H1 (cell line): ENCODE results near the gene SORCS3. TPM values are rescaled to one million over a fixed set of nuclear protein-coding genes. Genes with fewer than 3 reads are reported as not detected.

Experiments used
- CTCF ChIA-PET: fragments of 300-600 bp; sonication (Branson Sonifier 250); formaldehyde crosslinking; loops from one replicate; lab custom pipeline; 2021; ENCODE audit not compliant: partially characterized antibody; lab: Charles Lee
- POLR2A ChIA-PET: fragments of 300-600 bp; sonication (Branson Sonifier 250); formaldehyde crosslinking; loops from one replicate; lab custom pipeline; 2021; ENCODE audit warnings: inconsistent platforms; ENCODE audit not compliant: partially characterized antibody; lab: Charles Lee
- DNase-seq, 2 experiments: peaks; one replicate each; pipeline versions ENCODE4 v3.0.0 to v3.0.0-alpha.2; 2010 to 2022; ENCODE audit warnings: low spot score in 2 of 2, low read depth in 1 of 2, mixed read lengths in 1 of 2
- FAIRE-seq: peaks from 2 replicates; lab custom pipeline; 2011; peaks lifted over from hg19 to GRCh38; lab: Jason Lieb, UNC
- H2AFZ ChIP-seq: 2 replicates; pipeline ENCODE4 v1.8.1; 2012; ENCODE audit warnings: low read length, inconsistent platforms
- H2AK5ac ChIP-seq: 2 replicates; pipeline ENCODE4 v1.6.1; 2013; ENCODE audit warnings: low read depth, low read length
- H2BK120ac ChIP-seq: replicated peaks from 2 replicates; pipeline ENCODE3; 2013; ENCODE audit warnings: low read depth, low read length, inconsistent platforms
- H2BK12ac ChIP-seq: 2 replicates; pipeline ENCODE4 v1.6.1; 2013; ENCODE audit warnings: low read depth, low read length
- H2BK15ac ChIP-seq: 2 replicates; pipeline ENCODE4 v1.6.1; 2013; ENCODE audit warnings: low read length
- H2BK20ac ChIP-seq: 2 replicates; pipeline ENCODE4 v1.6.1; 2013; ENCODE audit warnings: low read length
- H2BK5ac ChIP-seq: 2 replicates; pipeline ENCODE4 v1.6.1; 2013; ENCODE audit warnings: low read depth, low read length
- H3K14ac ChIP-seq: 2 replicates; pipeline ENCODE4 v1.6.1; 2013; ENCODE audit warnings: inconsistent platforms; ENCODE audit not compliant: insufficient read length
- H3K18ac ChIP-seq: 2 replicates; pipeline ENCODE4 v1.6.1; 2013; ENCODE audit warnings: low read length; ENCODE audit errors: extremely low read depth
- H3K23ac ChIP-seq: 2 replicates; pipeline ENCODE4 v1.6.1; 2013; ENCODE audit warnings: inconsistent platforms; ENCODE audit not compliant: insufficient read length
- H3K23me2 ChIP-seq: 2 replicates; pipeline ENCODE4 v1.6.1; 2013; ENCODE audit warnings: low read depth, low read length
- H3K27ac ChIP-seq: 2 replicates; pipeline ENCODE4 v1.6.1; 2011; ENCODE audit warnings: low read depth, low read length, inconsistent platforms
- H3K27me3 ChIP-seq, 4 experiments: replicated peaks in 1 of 4; 1 replicate in 1 of 4; 2 replicates in 3 of 4; pipeline versions ENCODE4 v1.6.1 to v1.8.1; 2011 to 2013; ENCODE audit warnings: low read length in 3 of 4, mild to moderate bottlenecking in 3 of 4, inconsistent platforms in 2 of 4, mixed read lengths in 2 of 4, moderate library complexity in 1 of 4; ENCODE audit not compliant: control insufficient read depth in 3 of 4, insufficient read depth in 3 of 4; ENCODE audit errors: extremely low read depth in 1 of 4
- H3K36me3 ChIP-seq, 4 experiments: 2 replicates each; pipeline versions ENCODE4 v1.6.1 to v1.8.1; 2011 to 2013; ENCODE audit warnings: mild to moderate bottlenecking in 4 of 4, low read length in 3 of 4, moderate library complexity in 2 of 4, control low read depth in 1 of 4, inconsistent platforms in 1 of 4; ENCODE audit not compliant: insufficient read depth in 4 of 4, control insufficient read depth in 2 of 4
- H3K4ac ChIP-seq: replicated peaks from 2 replicates; pipeline ENCODE3; 2013; ENCODE audit warnings: low read length, low read depth, mixed read lengths, inconsistent platforms; ENCODE audit not compliant: insufficient read length
- H3K4me1 ChIP-seq, 4 experiments: replicated peaks in 1 of 4; 1 replicate in 1 of 4; 2 replicates in 3 of 4; pipeline versions ENCODE4 v1.6.1 to v1.8.1; 2011 to 2013; ENCODE audit warnings: low read length in 3 of 4, inconsistent platforms in 2 of 4, mixed read lengths in 1 of 4; ENCODE audit not compliant: insufficient read depth in 4 of 4, control insufficient read depth in 3 of 4
- H3K4me2 ChIP-seq, 2 experiments: 2 replicates each; pipeline versions ENCODE4 v1.6.1 to v1.8.1; 2011 to 2013; ENCODE audit warnings: low read depth in 2 of 2, low read length in 2 of 2, control low read depth in 1 of 2, inconsistent platforms in 1 of 2, mild to moderate bottlenecking in 1 of 2; ENCODE audit not compliant: insufficient read depth in 1 of 2
- H3K4me3 ChIP-seq, 4 experiments: fragments of 200-600, 300-600 bp in 1 of 4; sonication (generic), shearing (Covaris generic), sonication (Bioruptor Twin) in 1 of 4; 2 replicates each; pipeline versions ENCODE4 v1.5.1 to v1.8.1; 2011 to 2016; ENCODE audit warnings: low read length in 4 of 4, low read depth in 3 of 4, control low read depth in 2 of 4, inconsistent platforms in 2 of 4, mild to moderate bottlenecking in 2 of 4, mixed read lengths in 1 of 4, moderate library complexity in 1 of 4; ENCODE audit not compliant: insufficient read depth in 2 of 4; ENCODE audit errors: extremely low read depth in 1 of 4
- H3K56ac ChIP-seq: replicated peaks from 2 replicates; pipeline ENCODE3; 2013; ENCODE audit warnings: low read depth, mild to moderate bottlenecking, mixed read lengths, low read length, inconsistent platforms; ENCODE audit not compliant: insufficient read length
- H3K79me1 ChIP-seq: 2 replicates; pipeline ENCODE4 v1.6.1; 2013; ENCODE audit warnings: low read depth, low read length, control low read depth
- H3K79me2 ChIP-seq, 2 experiments: 2 replicates each; pipeline versions ENCODE4 v1.6.1 to v1.8.1; 2012 to 2013; ENCODE audit warnings: low read length in 2 of 2, mild to moderate bottlenecking in 2 of 2, inconsistent platforms in 1 of 2; ENCODE audit not compliant: insufficient read depth in 2 of 2, control insufficient read depth in 1 of 2
- H3K9ac ChIP-seq, 4 experiments: replicated peaks in 1 of 4; 1 replicate in 1 of 4; 2 replicates in 3 of 4; pipeline versions ENCODE4 v1.6.1 to v1.8.1; 2011 to 2013; ENCODE audit warnings: low read depth in 3 of 4, low read length in 3 of 4, control low read depth in 2 of 4, mild to moderate bottlenecking in 2 of 4, moderate library complexity in 2 of 4, inconsistent platforms in 1 of 4; ENCODE audit errors: extremely low read depth in 1 of 4
- H3K9me3 ChIP-seq, 2 experiments: 2 replicates each; pipeline versions ENCODE4 v1.6.1 to v1.8.1; 2012 to 2013; ENCODE audit warnings: mild to moderate bottlenecking in 2 of 2, moderate library complexity in 2 of 2, control low read depth in 1 of 2, inconsistent platforms in 1 of 2, low read depth in 1 of 2, low read length in 1 of 2, mixed read lengths in 1 of 2; ENCODE audit not compliant: insufficient read depth in 2 of 2
- H4K20me1 ChIP-seq, 2 experiments: replicated peaks in 1 of 2; 2 replicates each; pipeline versions ENCODE3 to v1.8.1; 2011 to 2013; ENCODE audit warnings: inconsistent platforms in 2 of 2, low read length in 2 of 2, mild to moderate bottlenecking in 1 of 2; ENCODE audit not compliant: insufficient read depth in 2 of 2, control insufficient read depth in 1 of 2
- H4K5ac ChIP-seq: 2 replicates; pipeline ENCODE4 v1.6.1; 2013; ENCODE audit warnings: low read length, low read depth, mixed read lengths, inconsistent platforms; ENCODE audit not compliant: insufficient read length
- H4K8ac ChIP-seq: 2 replicates; pipeline ENCODE4 v1.8.0; 2013; ENCODE audit warnings: mild to moderate bottlenecking, moderate library complexity, low read length, inconsistent platforms; ENCODE audit not compliant: insufficient read depth; ENCODE audit errors: extremely low read depth
- H4K91ac ChIP-seq: replicated peaks from 2 replicates; pipeline ENCODE3; 2013; ENCODE audit warnings: low read length, mixed read lengths, inconsistent platforms; ENCODE audit not compliant: insufficient read length
- BRCA1 ChIP-seq: IDR thresholded peaks from 2 replicates; pipeline ENCODE4 v1.6.1; 2012; ENCODE audit warnings: low read depth, low read length, improper control_type of control experiment
- KDM4A ChIP-seq: IDR thresholded peaks from one replicate; pipeline ENCODE4 v1.7.1; 2012; ENCODE audit warnings: low read depth, mild to moderate bottlenecking, moderate library complexity, low read length, inconsistent platforms; ENCODE audit not compliant: severe bottlenecking
- MAFK ChIP-seq: IDR thresholded peaks from 2 replicates; pipeline ENCODE4 v1.6.1; 2012; ENCODE audit warnings: low read depth, mild to moderate bottlenecking, improper control_type of control experiment, low read length
- NRF1 ChIP-seq: IDR thresholded peaks from 2 replicates; pipeline ENCODE4 v1.6.1; 2011; ENCODE audit warnings: mild to moderate bottlenecking, low read depth, low read length, improper control_type of control experiment
- RXRA ChIP-seq: IDR thresholded peaks from 2 replicates; pipeline ENCODE4 v1.6.1; 2011; ENCODE audit warnings: low read depth, mild to moderate bottlenecking, low read length, moderate library complexity; ENCODE audit not compliant: insufficient read depth
- SAP30 ChIP-seq: fragments of 300-600 bp; sonication (generic); IDR thresholded peaks from 2 replicates; pipeline ENCODE4 v1.7.1; 2012; ENCODE audit warnings: low read length, moderate library complexity, mild to moderate bottlenecking, inconsistent platforms; ENCODE audit not compliant: insufficient read depth, insufficient replicate concordance
- WGBS, 2 experiments: shearing (Covaris generic) in 1 of 2; methylation state at CpG; one replicate each; pipeline versions ENCODE4 v1.1.6 to v1.1.7; 2013 to 2015; ENCODE audit warnings: low lambda C conversion rate in 2 of 2, mixed read lengths in 2 of 2, inconsistent platforms in 1 of 2, low coverage in 1 of 2, missing lambda C conversion rate in 1 of 2; ENCODE audit not compliant: insufficient replicate concordance in 2 of 2, insufficient coverage in 1 of 2, insufficient read length in 1 of 2; ENCODE audit errors: extremely low coverage in 1 of 2, missing lambda C conversion rate in 1 of 2; 5-methylcytosine and 5-hydroxymethylcytosine counted together
- polyA plus RNA-seq, 7 experiments: library from polyadenylated mRNA; depleted of rRNA in 3 of 7; stranded (reverse) in 5 of 7; unstranded in 2 of 7; fragments of >200 nt in 5 of 7; fragments of 200-250 nt in 2 of 7; gene quantifications; 1 replicate in 5 of 7; 2 replicates in 1 of 7; 4 replicates in 1 of 7; pipeline versions ENCODE4 v1.2.1 to v1.2.3, GENCODE V29; 2011 to 2013; ENCODE audit warnings: missing spikeins in 2 of 7, mixed read lengths in 2 of 7
- total RNA-seq: library from RNA; stranded (reverse); fragmentation: NEBNext Ultra II Directional; extraction: Animal tissue kit (Norgen Biotek cat#: 25700); gene quantifications from 2 replicates; pipeline ENCODE4 v1.2.1, GENCODE V29; 2021
- TF ChIP-seq, protein P1 (sequence below): IDR thresholded peaks from 2 replicates; pipeline ENCODE4 v1.6.1; 2012; ENCODE audit warnings: inconsistent platforms
- TF ChIP-seq, protein P2 (sequence below), 3 experiments: IDR thresholded peaks; 1 replicate in 2 of 3; 2 replicates in 1 of 3; pipeline versions ENCODE4 v1.5.1 to v1.6.1; 2011; ENCODE audit warnings: low read length in 3 of 3, mild to moderate bottlenecking in 3 of 3, inconsistent platforms in 2 of 3, low read depth in 1 of 3, moderate library complexity in 1 of 3; ENCODE audit not compliant: insufficient read depth in 1 of 3; ENCODE audit errors: control extremely low read depth in 1 of 3

The SORCS3 gene
- total and polyA plus RNA-seq, 2 of the 8 experiments (the other 6 are each of a cell fraction or from before 2014, with no cell fraction given), result 0.26 to 0.88 TPM

DNA sequence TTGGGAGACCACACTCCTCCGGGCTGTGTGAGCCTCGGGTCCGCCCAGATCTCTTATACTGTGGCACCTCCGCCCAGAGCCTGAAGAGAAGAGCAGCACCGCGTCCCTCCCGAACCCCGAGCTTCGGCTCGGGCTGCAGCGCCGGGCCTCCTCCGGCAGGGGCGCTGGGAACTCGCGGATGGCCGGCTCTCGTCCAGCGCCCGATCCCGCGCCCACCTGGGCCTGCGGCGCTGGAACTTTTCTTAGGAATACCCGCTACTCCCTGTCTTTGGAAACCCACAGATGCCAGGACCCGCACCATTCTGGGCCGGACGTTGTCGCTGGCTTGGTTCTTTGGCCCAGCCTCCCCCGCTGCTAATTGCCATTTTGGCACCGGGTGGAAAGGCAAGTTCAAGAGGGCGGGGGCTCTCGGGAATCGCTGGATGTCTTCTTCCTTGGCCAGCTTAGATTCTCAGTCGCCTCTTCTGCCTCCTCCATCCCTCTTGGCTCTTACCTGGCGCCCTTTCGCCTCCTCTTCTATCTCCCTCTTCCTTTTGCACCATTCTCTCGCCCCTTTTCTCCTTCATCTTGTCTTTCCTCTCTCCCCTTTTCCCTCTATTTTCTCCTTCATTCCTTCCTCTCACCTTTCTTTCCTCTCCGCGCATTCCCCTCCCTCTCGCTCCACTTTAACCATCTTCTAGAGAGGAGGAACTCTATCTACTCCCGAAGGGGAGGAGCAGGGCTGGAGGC, 2.1 kb upstream of the SORCS3 start:
- H3K79me2 ChIP-seq, result no peaks in the 10 kb centered on the region
- H4K91ac ChIP-seq, result no peak overlapping the region
- peaks cover 0 to 18% (median 7%) of the 10 kb centered on the region in 4 experiments; a peak in 4 of 7 replicates for H3K4me1 ChIP-seq
- H2BK15ac ChIP-seq, result peak overlapping the region; percentile 88; the same call in 1 of the 2 replicates
- no peak overlapping the region for H3K27ac ChIP-seq
- H2BK120ac ChIP-seq, result no peak overlapping the region
- H3K23ac ChIP-seq, result no peak overlapping the region
- H2AK5ac ChIP-seq, result no peak overlapping the region
- H2BK20ac ChIP-seq, result no peak overlapping the region
- peak overlapping the region; percentile 69 to 98 for H3K4me2 ChIP-seq
- no peak overlapping the region for H4K5ac ChIP-seq
- no peak overlapping the region for H4K8ac ChIP-seq
- H3K9ac ChIP-seq, result no peak overlapping the region
- no peaks in the 10 kb centered on the region for H3K79me1 ChIP-seq
- H3K27me3 ChIP-seq, result peaks cover 32 to 65% (median 61%) of the 10 kb centered on the region in 4 experiments
- no peak overlapping the region for H2BK5ac ChIP-seq
- no peak for FAIRE-seq
- no peak overlapping the region for H3K56ac ChIP-seq
- peak overlapping the region; percentile 63; the same call in 1 of the 2 replicates for H2AFZ ChIP-seq
- H3K23me2 ChIP-seq, result peaks cover 32% of the 10 kb centered on the region
- H4K20me1 ChIP-seq, result no peaks in the 10 kb centered on the region
- ChIA-PET CTCF (interaction anchor here (0.6 to 3.7 kb wide), 33 partner anchors 9 to 1052 kb away, joined by 3 to 20 read pairs (median 3); no protein-coding TSS in a partner anchor), POLR2A (interaction anchor here (0.9 to 1.0 kb wide), 2 partner anchors 99 to 243 kb away, joined by 3 read pairs; no protein-coding TSS in a partner anchor)
- H3K36me3 ChIP-seq, result peaks cover 0 to 4% (median 0%) of the 10 kb centered on the region in 4 experiments; a peak in 1 of 8 replicates
- H3K4me3 ChIP-seq, result peak overlapping the region; percentile 50 to 71 (median 60)
- 1% methylated on average over 39 of the region's 42 CpGs; no CpG with 5 or more reads in 1 of the 2 experiments for WGBS, 2 experiments
- H3K14ac ChIP-seq, result no peak overlapping the region
- no peak overlapping the region for H3K4ac ChIP-seq
- H3K9me3 ChIP-seq, result no peaks in the 10 kb centered on the region
- H2BK12ac ChIP-seq, result no peak overlapping the region
- peak in 1 of 2 experiments; percentile 86 for DNase-seq
- H3K18ac ChIP-seq, result peak overlapping the region; percentile 60
- TF ChIP-seq, protein P1, sequence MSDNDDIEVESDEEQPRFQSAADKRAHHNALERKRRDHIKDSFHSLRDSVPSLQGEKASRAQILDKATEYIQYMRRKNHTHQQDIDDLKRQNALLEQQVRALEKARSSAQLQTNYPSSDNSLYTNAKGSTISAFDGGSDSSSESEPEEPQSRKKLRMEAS, result no peak
- no peak for TF ChIP-seq SAP30
- TF ChIP-seq, protein P2, sequence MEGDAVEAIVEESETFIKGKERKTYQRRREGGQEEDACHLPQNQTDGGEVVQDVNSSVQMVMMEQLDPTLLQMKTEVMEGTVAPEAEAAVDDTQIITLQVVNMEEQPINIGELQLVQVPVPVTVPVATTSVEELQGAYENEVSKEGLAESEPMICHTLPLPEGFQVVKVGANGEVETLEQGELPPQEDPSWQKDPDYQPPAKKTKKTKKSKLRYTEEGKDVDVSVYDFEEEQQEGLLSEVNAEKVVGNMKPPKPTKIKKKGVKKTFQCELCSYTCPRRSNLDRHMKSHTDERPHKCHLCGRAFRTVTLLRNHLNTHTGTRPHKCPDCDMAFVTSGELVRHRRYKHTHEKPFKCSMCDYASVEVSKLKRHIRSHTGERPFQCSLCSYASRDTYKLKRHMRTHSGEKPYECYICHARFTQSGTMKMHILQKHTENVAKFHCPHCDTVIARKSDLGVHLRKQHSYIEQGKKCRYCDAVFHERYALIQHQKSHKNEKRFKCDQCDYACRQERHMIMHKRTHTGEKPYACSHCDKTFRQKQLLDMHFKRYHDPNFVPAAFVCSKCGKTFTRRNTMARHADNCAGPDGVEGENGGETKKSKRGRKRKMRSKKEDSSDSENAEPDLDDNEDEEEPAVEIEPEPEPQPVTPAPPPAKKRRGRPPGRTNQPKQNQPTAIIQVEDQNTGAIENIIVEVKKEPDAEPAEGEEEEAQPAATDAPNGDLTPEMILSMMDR (IDR thresholded peaks at IDR 0.05; ENCODE audit: control extremely low read depth in 1 of 3, insufficient read depth in 1 of 3, low read depth in 1 of 3, low read length in 3 of 3), result peak; percentile 75 to 82 (median 78)
- TF ChIP-seq BRCA1, result no peak
- no peak for TF ChIP-seq MAFK
- TF ChIP-seq NRF1, result no peak
- no peak for TF ChIP-seq RXRA
- peak; percentile 93 for TF ChIP-seq KDM4A
